MCF 10A (cell line): Measurements from ENCODE around the gene TMEM98. TPM values are rescaled to one million over a fixed set of nuclear protein-coding genes. Genes with fewer than 3 reads are reported as not detected.

Experiments used
- BruUV-seq: library from RNA; stranded (reverse); fragments of 400-500 nt; replicated peaks from 2 replicates; lab custom pipeline; 2021; lab: Mats Ljungman, UMichigan
- CTCF ChIA-PET: fragments of 300-600 bp; sonication (Branson Sonifier 250); formaldehyde crosslinking; extraction: SDS; loops from one replicate; lab custom pipeline; 2021; ENCODE audit warnings: antibody characterized with exemption, inconsistent platforms; lab: Yijun Ruan, JAX
- POLR2A ChIA-PET: fragments of 300-600, 350-650 bp; sonication (Branson Sonifier 250); formaldehyde crosslinking; extraction: SDS; loops from one replicate; lab custom pipeline; 2020; ENCODE audit warnings: antibody characterized with exemption, inconsistent platforms; lab: Yijun Ruan, JAX
- DNase-seq: peaks from one replicate; pipeline ENCODE4 v3.0.0-alpha.2; 2018; ENCODE audit not compliant: unreplicated experiment
- H3K27ac Mint-ChIP-seq: one replicate; pipeline ENCODE4 v1.8.0; 2022; ENCODE audit warnings: mild to moderate bottlenecking, low read depth, mixed read lengths; ENCODE audit not compliant: unreplicated experiment
- H3K27me3 Mint-ChIP-seq: one replicate; pipeline ENCODE4 v1.8.0; 2022; ENCODE audit warnings: mixed read lengths; ENCODE audit not compliant: insufficient read depth, unreplicated experiment
- H3K36me3 Mint-ChIP-seq: one replicate; pipeline ENCODE4 v1.8.0; 2022; ENCODE audit warnings: mild to moderate bottlenecking, moderate library complexity, mixed read lengths; ENCODE audit not compliant: insufficient read depth, unreplicated experiment
- H3K4me1 Mint-ChIP-seq: one replicate; pipeline ENCODE4 v1.8.0; 2022; ENCODE audit warnings: mixed read lengths; ENCODE audit not compliant: insufficient read depth, unreplicated experiment
- H3K4me3 Mint-ChIP-seq: one replicate; pipeline ENCODE4 v1.8.0; 2022; ENCODE audit warnings: mild to moderate bottlenecking, moderate library complexity, mixed read lengths; ENCODE audit not compliant: unreplicated experiment
- H3K9me3 Mint-ChIP-seq: one replicate; pipeline ENCODE4 v1.8.0; 2022; ENCODE audit warnings: mixed read lengths; ENCODE audit not compliant: unreplicated experiment
- CTCF ChIP-seq: fragments of 200-600 bp; IDR thresholded peaks from one replicate; pipeline ENCODE4 v1.8.0; 2022; ENCODE audit warnings: antibody characterized with exemption, mild to moderate bottlenecking; ENCODE audit not compliant: unreplicated experiment
- intact Hi-C: fragments of 100-400 bp; cut with micrococcal nuclease; formaldehyde crosslinking; loops from 2 replicates; pipeline ENCODE4 v1.14.1; 2022
- total RNA-seq: library from RNA; stranded (reverse); gene quantifications from 2 replicates; pipeline ENCODE4 v1.2.3, GENCODE V29; 2022

TMEM98 gene
- total RNA-seq, 1 experiment from 2014 or later = 9.2 TPM

- no peak overlapping the region for H3K4me3 Mint-ChIP-seq
- no peak overlapping the region for H3K27ac Mint-ChIP-seq
- no peaks in the 10 kb centered on the region for H3K9me3 Mint-ChIP-seq
- no TSS peak for BruUV-seq
- no peaks in the 10 kb centered on the region for H3K36me3 Mint-ChIP-seq
- no peak for TF ChIP-seq CTCF
- peaks cover 5% of the 10 kb centered on the region for H3K4me1 Mint-ChIP-seq
- no peak for DNase-seq
- POLR2A ChIA-PET = interaction anchor here (0.6 to 1.3 kb wide), 2 partner anchors 34 to 127 kb away, joined by 4 to 22 read pairs; partner anchors contain the start of gene MYO1D
- intact Hi-C loops = loop anchor here (1.0 to 5.0 kb wide), 2 partner anchors 33 to 127 kb away; partner anchors contain the start of gene MYO1D
- no peaks in the 10 kb centered on the region for H3K27me3 Mint-ChIP-seq
- CTCF ChIA-PET = interaction anchor here (0.6 to 6.0 kb wide), 13 partner anchors 9 to 840 kb away, joined by 3 to 102 read pairs (median 6); partner anchors contain the start of gene MYO1D
Observed at GRCh38 chr17:32910769-32911168, 17.2 kb upstream of the TMEM98 start.

GRCh38 chr17:32912218-32912897 lies 15.6 kb upstream of the TMEM98 start:
- Mint-ChIP-seq H3K9me3 (no peaks in the 10 kb centered on the region), H3K36me3 (no peaks in the 10 kb centered on the region), H3K27me3 (no peaks in the 10 kb centered on the region), H3K4me1 (peaks cover 5% of the 10 kb centered on the region), H3K4me3 (no peak overlapping the region), H3K27ac (no peak overlapping the region)
- intact Hi-C loops = loop anchor here (5.0 kb wide), 1 partner anchor 35 kb away; the partner anchor contains the start of gene MYO1D
- no TSS peak for BruUV-seq
- CTCF ChIA-PET = interaction anchor here (1.0 to 6.0 kb wide), 5 partner anchors 25 to 839 kb away, joined by 3 to 102 read pairs (median 6); partner anchors contain the start of gene MYO1D
- POLR2A ChIA-PET = interaction anchor here (0.9 kb wide), 1 partner anchor 35 kb away, joined by 3 read pairs; no protein-coding TSS in a partner anchor
- DNase-seq = no peak
- TF ChIP-seq CTCF = no peak

- BruUV-seq = no TSS peak
- TF ChIP-seq CTCF = no peak
- H3K36me3 Mint-ChIP-seq = no peaks in the 10 kb centered on the region
- no peaks in the 10 kb centered on the region for H3K27me3 Mint-ChIP-seq
- CTCF ChIA-PET = interaction anchor here (0.6 to 3.2 kb wide), 3 partner anchors 36 to 452 kb away, joined by 3 to 17 read pairs (median 14); partner anchors contain the start of gene MYO1D
- no peak overlapping the region for H3K4me3 Mint-ChIP-seq
- H3K27ac Mint-ChIP-seq = no peak overlapping the region
- H3K4me1 Mint-ChIP-seq = peaks cover 5% of the 10 kb centered on the region
- H3K9me3 Mint-ChIP-seq = no peaks in the 10 kb centered on the region
- POLR2A ChIA-PET = no interaction called here
- intact Hi-C loops = loop anchor here (5.0 kb wide), 1 partner anchor 36 kb away; the partner anchor contains the start of gene MYO1D
- DNase-seq = no peak
Observed at GRCh38 chr17:32913593-32913992, 14.4 kb upstream of the TMEM98 start.

- CTCF ChIA-PET = interaction anchor here (0.9 to 3.2 kb wide), 2 partner anchors 15 to 37 kb away, joined by 4 to 14 read pairs; partner anchors contain the start of gene MYO1D
- Mint-ChIP-seq H3K4me1 (peaks cover 5% of the 10 kb centered on the region), H3K27ac (no peak overlapping the region), H3K36me3 (no peaks in the 10 kb centered on the region), H3K4me3 (no peak overlapping the region), H3K9me3 (no peaks in the 10 kb centered on the region), H3K27me3 (no peaks in the 10 kb centered on the region)
- intact Hi-C loops = loop anchor here (5.0 kb wide), 1 partner anchor 37 kb away; the partner anchor contains the start of gene MYO1D
- DNase-seq = no peak
- POLR2A ChIA-PET = interaction anchor here (0.7 to 1.2 kb wide), 2 partner anchors 37 to 121 kb away, joined by 3 to 5 read pairs; partner anchors contain the start of gene MYO1D
- no TSS peak for BruUV-seq
- TF ChIP-seq CTCF = no peak
Observed at GRCh38 chr17:32914181-32914580, 13.8 kb upstream of the TMEM98 start.
